GM12801 (cell line): Measurements from ENCODE around the gene LRRC7.

ENCODE experiments used
- CTCF ChIP-seq: IDR thresholded peaks from one replicate; pipeline ENCODE4 v1.5.1; 2011; ENCODE audit warnings: control low read depth; ENCODE audit not compliant: insufficient read length; ENCODE audit errors: extremely low read depth

The LRRC7 gene

GRCh38 chr1:70051926-70052325 lies 484.2 kb downstream of the LRRC7 start:
- TF ChIP-seq CTCF, result no peak

- TF ChIP-seq CTCF, result no peak
Measured at GRCh38 chr1:70057500-70057899, 489.8 kb downstream of the LRRC7 start.

GRCh38 chr1:70061231-70061630 lies 493.5 kb downstream of the LRRC7 start:
- no peak for TF ChIP-seq CTCF

GRCh38 chr1:70063861-70064260 lies 496.1 kb downstream of the LRRC7 start:
- TF ChIP-seq CTCF, result no peak

- TF ChIP-seq CTCF, result no peak
Measured at GRCh38 chr1:70066711-70067110, 499.0 kb downstream of the LRRC7 start.

GRCh38 chr1:70071601-70072000 lies 503.9 kb downstream of the LRRC7 start:
- TF ChIP-seq CTCF, result no peak

GRCh38 chr1:70072231-70072751 lies 504.6 kb downstream of the LRRC7 start:
- TF ChIP-seq CTCF, result no peak

GRCh38 chr1:70075761-70076160 lies 508.0 kb downstream of the LRRC7 start:
- no peak for TF ChIP-seq CTCF
